Omental fat pad (tissue), 4 donors: ENCODE results near the gene GRM7. TPM values are rescaled to one million over a fixed set of nuclear protein-coding genes. Genes with fewer than 3 reads are reported as not detected.

Experiments
- ATAC-seq: fragments of 150-250 bp; one replicate; pipeline ENCODE4 v1.9.1; 2016; ENCODE audit warnings: mild to moderate bottlenecking, moderate library complexity; ENCODE audit not compliant: low FRiP score
- DNase-seq: peaks from one replicate; pipeline ENCODE4 v3.0.0-alpha.2; 2019; ENCODE audit warnings: low spot score
- CTCF ChIP-seq, 3 donors: fragments of 450-650 bp; IDR thresholded peaks; one replicate each; pipeline ENCODE4 v1.5.1; 2016 to 2017; ENCODE audit warnings: antibody characterized with exemption in 3 of 3, mild to moderate bottlenecking in 3 of 3, moderate library complexity in 2 of 3
- total RNA-seq, 4 donors: library from RNA; depleted of rRNA; stranded (reverse); fragments of >200 nt; gene quantifications; one replicate each; pipeline ENCODE4 v1.1.0, GENCODE V29; 2016

Gene GRM7
- total RNA-seq, 4 donors from 2014 or later = 0.12 to 0.82 (median 0.28) TPM; not detected in 1

GRCh38 chr3:7620401-7620800 lies 759.5 kb downstream of the GRM7 start:
- no peak for ATAC-seq
- no peak for TF ChIP-seq CTCF (IDR thresholded peaks at IDR 0.05)
- no peak for DNase-seq

GRCh38 chr3:7621046-7621630 lies 760.2 kb downstream of the GRM7 start:
- TF ChIP-seq CTCF (IDR thresholded peaks at IDR 0.05) = no peak
- no peak for DNase-seq
- no peak for ATAC-seq

GRCh38 chr3:7621651-7622050 lies 760.7 kb downstream of the GRM7 start:
- ATAC-seq = no peak
- TF ChIP-seq CTCF (IDR thresholded peaks at IDR 0.05) = no peak
- DNase-seq = no peak

- no peak for TF ChIP-seq CTCF (IDR thresholded peaks at IDR 0.05)
- DNase-seq (no peak), ATAC-seq (no peak)
Measured at GRCh38 chr3:7625021-7625420, 764.1 kb downstream of the GRM7 start.

GRCh38 chr3:7630351-7630911 lies 769.5 kb downstream of the GRM7 start:
- DNase-seq (no peak), ATAC-seq (no peak)
- no peak for TF ChIP-seq CTCF (IDR thresholded peaks at IDR 0.05)

- no peak for ATAC-seq
- no peak for DNase-seq
- no peak for TF ChIP-seq CTCF (IDR thresholded peaks at IDR 0.05)
Measured at GRCh38 chr3:7630925-7631324, 770.0 kb downstream of the GRM7 start.

- no peak for TF ChIP-seq CTCF (IDR thresholded peaks at IDR 0.05)
- DNase-seq (no peak), ATAC-seq (no peak)
Measured at GRCh38 chr3:7632305-7632704, 771.4 kb downstream of the GRM7 start.
